Mesenteric fat pad (tissue), 1 donor: ENCODE data around the gene KIF17. TPM values are rescaled to one million over a fixed set of nuclear protein-coding genes. Genes with fewer than 3 reads are reported as not detected.

ENCODE experiments used
- DNase-seq: peaks from one replicate; pipeline ENCODE4 v3.0.0-alpha.2; 2020; ENCODE audit warnings: low spot score
- total RNA-seq: library from RNA; stranded (reverse); fragmentation: NEBNext Ultra II Directional; extraction: Animal tissue kit (Norgen Biotek cat#: 25700); gene quantifications from one replicate; pipeline ENCODE4 v1.2.1, GENCODE V29; 2021
- donor health status: DM: yes; HTN: yes; CAD: no.

The KIF17 gene
- total RNA-seq, 1 donor from 2014 or later = 4.6 TPM

- no peak for DNase-seq
Measured at GRCh38 chr1:20630729-20631128, 87.1 kb downstream of the KIF17 start.

GRCh38 chr1:20626524-20626923 lies 91.3 kb downstream of the KIF17 start:
- DNase-seq = no peak

- DNase-seq = no peak
Measured at GRCh38 chr1:20626098-20626427, 91.7 kb downstream of the KIF17 start.

GRCh38 chr1:20625176-20626097 lies 92.4 kb downstream of the KIF17 start:
- no peak for DNase-seq

- DNase-seq = no peak
Measured at GRCh38 chr1:20624709-20625108, 93.1 kb downstream of the KIF17 start.

GRCh38 chr1:20621012-20621411 lies 96.8 kb downstream of the KIF17 start:
- DNase-seq = no peak

- DNase-seq = no peak
Measured at GRCh38 chr1:20619999-20620398, 97.8 kb downstream of the KIF17 start.

- no peak for DNase-seq
Measured at GRCh38 chr1:20618550-20618949, 99.3 kb downstream of the KIF17 start.

GRCh38 chr1:20616847-20617487 lies 100.8 kb downstream of the KIF17 start:
- DNase-seq = no peak

GRCh38 chr1:20615946-20616846 lies 101.6 kb downstream of the KIF17 start:
- DNase-seq = no peak

- no peak for DNase-seq
Measured at GRCh38 chr1:20614131-20614579, 103.7 kb downstream of the KIF17 start.

Other genes starting within 250 kb of the KIF17 start
- 13.6 TPM for gene CAMK2N1, start 231.8 kb downstream of the KIF17 start, total RNA-seq
- 26.8 TPM for gene MUL1, start 209.9 kb downstream of the KIF17 start, total RNA-seq
- gene FAM43B, start 165.4 kb downstream of the KIF17 start, total RNA-seq = 0.87 TPM
- gene CDA, start 128.9 kb downstream of the KIF17 start, total RNA-seq = 6.4 TPM
- 87.6 TPM for gene PINK1, start 84.5 kb downstream of the KIF17 start, total RNA-seq
- 133 TPM for gene DDOST, start 56.6 kb downstream of the KIF17 start, total RNA-seq
- 0.22 TPM for gene SH2D5, start 14.7 kb upstream of the KIF17 start, total RNA-seq
- gene HP1BP3, start 69.3 kb upstream of the KIF17 start, total RNA-seq = 149 TPM